NB4 (cell line): ENCODE measurements around the gene GFY.
"Not testable (repeated sequence)": the region's sequence is repeated elsewhere in the genome, so short reads cannot be mapped to it uniquely, and the experiment has no call there.

Experiments
- DNase-seq: peaks from one replicate; pipeline ENCODE4 v3.0.0; 2010; ENCODE audit warnings: low read depth
- H3K4me3 ChIP-seq: one replicate; pipeline ENCODE4 v1.5.1; 2011; ENCODE audit warnings: mild to moderate bottlenecking, low read depth, low read length, moderate library complexity
- CTCF ChIP-seq: IDR thresholded peaks from one replicate; pipeline ENCODE4 v1.5.1; 2012; ENCODE audit warnings: low read depth, low read length
- MAX ChIP-seq: IDR thresholded peaks from 2 replicates; pipeline ENCODE4 v1.6.1; 2011; ENCODE audit warnings: low read depth, low read length
- MYC ChIP-seq: IDR thresholded peaks from 2 replicates; pipeline ENCODE4 v1.6.1; 2011; ENCODE audit warnings: low read depth, low read length
- POLR2A ChIP-seq: IDR thresholded peaks from 2 replicates; pipeline ENCODE4 v1.6.1; 2011; ENCODE audit warnings: mild to moderate bottlenecking; ENCODE audit not compliant: insufficient read length; ENCODE audit errors: extremely low read depth

GFY gene

GRCh38 chr19:49443366-49444099 lies 18.3 kb downstream of the GFY start:
- H3K4me3 ChIP-seq: peak overlapping the region; percentile 36
- peak; percentile 46 for TF ChIP-seq MYC
- TF ChIP-seq MAX: peak; percentile 64
- peak; percentile 84 for TF ChIP-seq CTCF
- TF ChIP-seq POLR2A: no peak
- peak; percentile 95 for DNase-seq

GRCh38 chr19:49444100-49444700 lies 19.0 kb downstream of the GFY start:
- DNase-seq, H3K4me3 ChIP-seq: not testable (repeated sequence)

GRCh38 chr19:49445997-49446396 lies 20.8 kb downstream of the GFY start:
- TF ChIP-seq MYC: no peak
- TF ChIP-seq MAX: no peak
- no peak for TF ChIP-seq POLR2A
- TF ChIP-seq CTCF: no peak
- DNase-seq: no peak
- no peak overlapping the region for H3K4me3 ChIP-seq

- H3K4me3 ChIP-seq: no peak overlapping the region
- no peak for TF ChIP-seq MAX
- peak; percentile 48 for DNase-seq
Observed at GRCh38 chr19:49447485-49448431, 22.6 kb downstream of the GFY start.

GRCh38 chr19:49448432-49448786 lies 23.2 kb downstream of the GFY start:
- DNase-seq: no peak
- TF ChIP-seq POLR2A (no peak), MYC (no peak), CTCF (no peak), MAX (no peak)
- no peak overlapping the region for H3K4me3 ChIP-seq

- H3K4me3 ChIP-seq: peak overlapping the region; percentile 99
- TF ChIP-seq CTCF (no peak), POLR2A (no peak), MAX (no peak), MYC (no peak)
- DNase-seq: no peak
Observed at GRCh38 chr19:49450405-49450804, 25.2 kb downstream of the GFY start.
